Hematopoietic multipotent progenitor cell (in vitro differentiated cells): ENCODE data around the gene OLFML2B. TPM values are rescaled to one million over a fixed set of nuclear protein-coding genes. Genes with fewer than 3 reads are reported as not detected.
"Not testable (repeated sequence)": the region's sequence is repeated elsewhere in the genome, so short reads cannot be mapped to it uniquely, and the experiment has no call there.

Experiments
- DNase-seq, 3 donors: peaks; one replicate each; pipeline ENCODE4 v3.0.0-alpha.2; 2011 to 2015; ENCODE audit warnings: low read depth in 2 of 3, low spot score in 2 of 3
- total RNA-seq: library from RNA; depleted of rRNA; stranded (reverse); fragments of >200 nt; gene quantifications from one replicate; pipeline ENCODE4 v1.2.3, GENCODE V29; 2012

OLFML2B gene
- total RNA-seq, 1 donor = 1.1 TPM

- DNase-seq = no peak
These were observed 12.5 kb upstream of the OLFML2B start for GRCh38 chr1:162036163-162036562.

GRCh38 chr1:162035241-162035640 lies 11.6 kb upstream of the OLFML2B start:
- DNase-seq = peak in 1 of 3 donors; percentile 26

- no peak for DNase-seq
These were observed 9.8 kb upstream of the OLFML2B start for GRCh38 chr1:162033428-162033827.

GRCh38 chr1:162030759-162031280 lies 7.2 kb upstream of the OLFML2B start:
- no peak for DNase-seq

GRCh38 chr1:162029157-162029556 lies 5.5 kb upstream of the OLFML2B start:
- DNase-seq = no peak

- DNase-seq = peak in 2 of 3 donors; percentile 61 to 81
These were observed 5.1 kb upstream of the OLFML2B start for GRCh38 chr1:162028726-162029125.

- no peak for DNase-seq
These were observed 3.2 kb upstream of the OLFML2B start for GRCh38 chr1:162026881-162027280.

- DNase-seq = no peak
These were observed 1.9 kb upstream of the OLFML2B start for GRCh38 chr1:162025541-162025940.

GRCh38 chr1:162023181-162023546 lies 505 bp downstream of the OLFML2B start:
- no peak for DNase-seq

- no peak for DNase-seq
These were observed 1.0 kb downstream of the OLFML2B start for GRCh38 chr1:162022626-162023025.

- DNase-seq = no peak
These were observed 2.5 kb downstream of the OLFML2B start for GRCh38 chr1:162021124-162021523.

GRCh38 chr1:162020150-162020549 lies 3.5 kb downstream of the OLFML2B start:
- no peak for DNase-seq

GRCh38 chr1:162019446-162019845 lies 4.2 kb downstream of the OLFML2B start:
- DNase-seq = no peak

- DNase-seq = no peak
These were observed 4.7 kb downstream of the OLFML2B start for GRCh38 chr1:162019006-162019405.

GRCh38 chr1:162018418-162018817 lies 5.3 kb downstream of the OLFML2B start:
- no peak for DNase-seq

- not testable (repeated sequence) for DNase-seq
These were observed 5.9 kb downstream of the OLFML2B start for GRCh38 chr1:162017791-162018190.

- DNase-seq = no peak
These were observed 7.0 kb downstream of the OLFML2B start for GRCh38 chr1:162016631-162017030.

- no peak for DNase-seq
These were observed 8.5 kb downstream of the OLFML2B start for GRCh38 chr1:162015196-162015595.

GRCh38 chr1:162014202-162014601 lies 9.5 kb downstream of the OLFML2B start:
- no peak for DNase-seq

GRCh38 chr1:162013289-162013688 lies 10.4 kb downstream of the OLFML2B start:
- no peak for DNase-seq

GRCh38 chr1:162011337-162012012 lies 12.2 kb downstream of the OLFML2B start:
- DNase-seq = no peak

GRCh38 chr1:162010175-162010506 lies 13.5 kb downstream of the OLFML2B start:
- DNase-seq = no peak
